H1 (cell line): ENCODE data around the gene CYB561. TPM values are rescaled to one million over a fixed set of nuclear protein-coding genes. Genes with fewer than 3 reads are reported as not detected.

Experiments used
- BCL11A ChIP-seq, 2 experiments: IDR thresholded peaks; one replicate each; pipeline ENCODE4 v1.6.1; 2011; ENCODE audit warnings: low read depth in 2 of 2, low read length in 2 of 2, mild to moderate bottlenecking in 2 of 2
- CHD2 ChIP-seq: IDR thresholded peaks from 2 replicates; pipeline ENCODE4 v1.6.1; 2012; ENCODE audit warnings: low read length, improper control_type of control experiment
- CHD7 ChIP-seq: fragments of 300-600 bp; sonication (generic); IDR thresholded peaks from 2 replicates; pipeline ENCODE4 v1.7.1; 2012; ENCODE audit warnings: low read length, moderate library complexity, mild to moderate bottlenecking, inconsistent platforms; ENCODE audit not compliant: insufficient replicate concordance
- EZH2 ChIP-seq: fragments of 200-600 bp; sonication (generic); IDR thresholded peaks from 2 replicates; pipeline ENCODE4 v1.7.1; 2012; ENCODE audit warnings: low read depth, mild to moderate bottlenecking, moderate library complexity, low read length, inconsistent platforms; ENCODE audit not compliant: severe bottlenecking
- JUN ChIP-seq: IDR thresholded peaks from 2 replicates; pipeline ENCODE4 v1.6.1; 2011; ENCODE audit warnings: low read depth, mild to moderate bottlenecking, improper control_type of control experiment, low read length
- KDM4A ChIP-seq: IDR thresholded peaks from one replicate; pipeline ENCODE4 v1.7.1; 2012; ENCODE audit warnings: low read depth, mild to moderate bottlenecking, moderate library complexity, low read length, inconsistent platforms; ENCODE audit not compliant: severe bottlenecking
- PHF8 ChIP-seq: fragments of 200-600 bp; sonication (generic); conservative IDR thresholded peaks from 2 replicates; pipeline ENCODE4 v1.7.1; 2012; ENCODE audit warnings: low read depth, mild to moderate bottlenecking, inconsistent platforms, low read length, moderate library complexity
- RFX5 ChIP-seq: IDR thresholded peaks from 2 replicates; pipeline ENCODE4 v1.6.1; 2011; ENCODE audit warnings: low read depth, low read length, improper control_type of control experiment, borderline replicate concordance
- SP2 ChIP-seq: IDR thresholded peaks from 2 replicates; pipeline ENCODE4 v1.6.1; 2012; ENCODE audit warnings: mild to moderate bottlenecking, low read length, inconsistent platforms
- TEAD4 ChIP-seq: IDR thresholded peaks from 2 replicates; pipeline ENCODE4 v1.6.1; 2012; ENCODE audit warnings: low read depth, low read length, inconsistent platforms, mixed read lengths
- YY1 ChIP-seq: IDR thresholded peaks from 2 replicates; pipeline ENCODE4 v1.6.1; 2011; ENCODE audit warnings: low read depth, mild to moderate bottlenecking, low read length
- polyA plus RNA-seq, 7 experiments: library from polyadenylated mRNA; depleted of rRNA in 3 of 7; stranded (reverse) in 5 of 7; unstranded in 2 of 7; fragments of >200 nt in 5 of 7; fragments of 200-250 nt in 2 of 7; gene quantifications; 1 replicate in 5 of 7; 2 replicates in 1 of 7; 4 replicates in 1 of 7; pipeline versions ENCODE4 v1.2.1 to v1.2.3, GENCODE V29; 2011 to 2013; ENCODE audit warnings: missing spikeins in 2 of 7, mixed read lengths in 2 of 7
- total RNA-seq: library from RNA; stranded (reverse); fragmentation: NEBNext Ultra II Directional; extraction: Animal tissue kit (Norgen Biotek cat#: 25700); gene quantifications from 2 replicates; pipeline ENCODE4 v1.2.1, GENCODE V29; 2021

The CYB561 gene
- total and polyA plus RNA-seq, 2 of the 8 experiments (the other 6 are each of a cell fraction or from before 2014, with no cell fraction given): 19.7 to 23.4 TPM

GRCh38 chr17:63476854-63477479, 30.9 kb upstream of the CYB561 start, which contains the start of gene ACE (continued):
- TF ChIP-seq CHD7 (no peak), RFX5 (no peak), YY1 (no peak), CHD2 (no peak), BCL11A (IDR thresholded peaks at IDR 0.05; ENCODE audit: low read depth in 2 of 2, low read length in 2 of 2) (no peak), EZH2 (no peak), JUN (no peak), TEAD4 (peak; percentile 29; the same call in 1 of the 2 replicates), KDM4A (peak; percentile 86), PHF8 (no peak), SP2 (no peak)
